Activated CD4-positive, alpha-beta T cell treated with anti-CD3 and anti-CD28 coated beads, Interleukin-2, amount 50 U/mL, for 1 hour (primary cell): Measurements from ENCODE around the gene NINL.
"Not testable (repeated sequence)": the region's sequence is repeated elsewhere in the genome, so short reads cannot be mapped to it uniquely, and the experiment has no call there.

Experiments used
- DNase-seq: peaks from one replicate; pipeline ENCODE4 v3.0.0-alpha.2; 2020

The NINL gene

GRCh38 chr20:25590778-25591177 is 5.4 kb upstream of the NINL start:
- not testable (repeated sequence) for DNase-seq

- no peak for DNase-seq
Measured at GRCh38 chr20:25588491-25588890, 3.2 kb upstream of the NINL start.

- no peak for DNase-seq
Measured at GRCh38 chr20:25587536-25587935, 2.2 kb upstream of the NINL start.

- no peak for DNase-seq
Measured at GRCh38 chr20:25586877-25587276, 1.5 kb upstream of the NINL start.

GRCh38 chr20:25583607-25584006 is 1.7 kb downstream of the NINL start:
- not testable (repeated sequence) for DNase-seq

- no peak for DNase-seq
Measured at GRCh38 chr20:25580711-25581110, 4.6 kb downstream of the NINL start.

- DNase-seq: no peak
Measured at GRCh38 chr20:25579081-25579770, 6.1 kb downstream of the NINL start.

GRCh38 chr20:25576783-25577530 is 8.4 kb downstream of the NINL start:
- no peak for DNase-seq

GRCh38 chr20:25574411-25574810 is 10.9 kb downstream of the NINL start:
- no peak for DNase-seq

- no peak for DNase-seq
Measured at GRCh38 chr20:25573288-25574251, 11.8 kb downstream of the NINL start.

GRCh38 chr20:25571817-25572216 is 13.5 kb downstream of the NINL start:
- DNase-seq: no peak

GRCh38 chr20:25571240-25571639 is 14.1 kb downstream of the NINL start:
- no peak for DNase-seq

GRCh38 chr20:25570148-25570530 is 15.2 kb downstream of the NINL start:
- DNase-seq: no peak

GRCh38 chr20:25567286-25567685 is 18.0 kb downstream of the NINL start:
- no peak for DNase-seq

GRCh38 chr20:25566821-25567220 is 18.5 kb downstream of the NINL start:
- no peak for DNase-seq

- DNase-seq: no peak
Measured at GRCh38 chr20:25565578-25566157, 19.7 kb downstream of the NINL start.

GRCh38 chr20:25563876-25564275 is 21.5 kb downstream of the NINL start:
- DNase-seq: no peak

- no peak for DNase-seq
Measured at GRCh38 chr20:25563362-25563761, 22.0 kb downstream of the NINL start.

- not testable (repeated sequence) for DNase-seq
Measured at GRCh38 chr20:25561771-25562170, 23.6 kb downstream of the NINL start.

GRCh38 chr20:25553819-25554296 is 31.5 kb downstream of the NINL start:
- no peak for DNase-seq

- DNase-seq: no peak
Measured at GRCh38 chr20:25552977-25553376, 32.4 kb downstream of the NINL start.

- no peak for DNase-seq
Measured at GRCh38 chr20:25551413-25552215, 33.7 kb downstream of the NINL start.
